Panc1 (cell line): Measurements from ENCODE around the gene KYNU. TPM values are rescaled to one million over a fixed set of nuclear protein-coding genes. Genes with fewer than 3 reads are reported as not detected.
A peak's percentile ranks its signal among the peaks of the same experiment; 100 is the strongest.

Experiments
- ATAC-seq: fragments of 200-7000 bp; cut with Tn5 transposase; 2 replicates; pipeline ENCODE4 v1.9.1; 2020; ENCODE audit warnings: mild to moderate bottlenecking, moderate library complexity
- Bru-seq: library from RNA; stranded (reverse); fragments of 400-500 nt; gene quantifications from one replicate; lab custom pipeline; 2021; lab: Mats Ljungman, UMichigan
- BruChase-seq, 2 experiments: library from RNA; stranded (reverse); fragments of 400-500 nt; gene quantifications; one replicate each; lab custom pipeline; 2021; lab: Mats Ljungman, UMichigan
- BruUV-seq: library from RNA; stranded (reverse); fragments of 400-500 nt; replicated peaks from 2 replicates; lab custom pipeline; 2021; lab: Mats Ljungman, UMichigan
- CTCF ChIA-PET: fragments of 300-600 bp; sonication (Branson Sonifier 250); formaldehyde crosslinking; loops from one replicate; lab custom pipeline; 2022; ENCODE audit warnings: antibody characterized with exemption; lab: Charles Lee
- POLR2A ChIA-PET: fragments of 300-600 bp; sonication (Branson Sonifier 250); formaldehyde crosslinking; loops from one replicate; lab custom pipeline; 2022; ENCODE audit warnings: antibody characterized with exemption; lab: Charles Lee
- DNase-seq: peaks from one replicate; pipeline ENCODE4 v3.0.0-alpha.2; 2010; ENCODE audit warnings: low read depth, low spot score
- H3K27ac ChIP-seq: 2 replicates; pipeline ENCODE4 v1.5.1; 2011; ENCODE audit warnings: mild to moderate bottlenecking, low read length, inconsistent platforms
- H3K27me3 ChIP-seq: fragments of 200-500 bp; sonication (Bioruptor generic); 2 replicates; pipeline ENCODE4 v1.6.0; 2014; ENCODE audit warnings: low read length, inconsistent platforms; ENCODE audit not compliant: control insufficient read depth, insufficient read depth
- H3K36me3 ChIP-seq: fragments of 200-500 bp; sonication (Bioruptor generic); 2 replicates; pipeline ENCODE4 v1.5.1; 2014; ENCODE audit warnings: inconsistent platforms, mild to moderate bottlenecking, low read length, moderate library complexity; ENCODE audit not compliant: control insufficient read depth, insufficient read depth
- H3K4me1 ChIP-seq: 2 replicates; pipeline ENCODE4 v1.5.1; 2011; ENCODE audit warnings: inconsistent platforms, mild to moderate bottlenecking, low read length, moderate library complexity; ENCODE audit not compliant: control insufficient read depth, insufficient read depth
- H3K4me3 ChIP-seq, 2 experiments: 2 replicates each; pipeline ENCODE4 v1.5.1; 2011 to 2012; ENCODE audit warnings: low read depth in 2 of 2, low read length in 2 of 2, mild to moderate bottlenecking in 2 of 2, inconsistent platforms in 1 of 2, moderate library complexity in 1 of 2
- H3K9me3 ChIP-seq: fragments of 200-500 bp; sonication (Bioruptor generic); 2 replicates; pipeline ENCODE4 v1.5.1; 2014; ENCODE audit warnings: low read depth, mild to moderate bottlenecking, inconsistent platforms, low read length, moderate library complexity; ENCODE audit not compliant: control insufficient read depth, insufficient read depth
- POLR2AphosphoS5 ChIP-seq: IDR thresholded peaks from 2 replicates; pipeline ENCODE4 v1.6.1; 2012; ENCODE audit warnings: mild to moderate bottlenecking, low read depth, low read length, moderate library complexity
- SIN3A ChIP-seq: IDR thresholded peaks from 2 replicates; pipeline ENCODE4 v1.6.1; 2012; ENCODE audit warnings: low read depth, mild to moderate bottlenecking, low read length, moderate library complexity, borderline replicate concordance; ENCODE audit not compliant: insufficient read depth
- TCF7L2 ChIP-seq: IDR thresholded peaks from 2 replicates; pipeline ENCODE4 v1.6.1; 2011; ENCODE audit warnings: mild to moderate bottlenecking, low read depth, low read length, inconsistent platforms
- in situ Hi-C: cut with HindIII; loops from 2 replicates; pipeline ENCODE4 v1.10.0; 2016; ENCODE audit warnings: low sequenced_read_pairs, low pct_unique_long_range_greater_than_20kb
- intact Hi-C: fragments of 100-400 bp; cut with micrococcal nuclease; formaldehyde crosslinking; loops from one replicate; pipeline ENCODE4 v1.10.0; 2022; ENCODE audit not compliant: unreplicated experiment
- long read RNA-seq: library from polyadenylated mRNA; unstranded; transcript quantifications from one replicate; pipeline ENCODE4 v2.0.0, GENCODE V29; 2021; ENCODE audit not compliant: unreplicated experiment
- polyA plus RNA-seq: library from polyadenylated mRNA; unstranded; fragments of >200 nt; gene quantifications from one replicate; pipeline ENCODE4 v1.2.1, GENCODE V29; 2012; ENCODE audit warnings: missing spikeins; ENCODE audit not compliant: insufficient read length
- total RNA-seq: library from RNA; stranded (reverse); gene quantifications from one replicate; pipeline ENCODE4 v1.2.1, GENCODE V29; 2021; ENCODE audit not compliant: unreplicated experiment
- TF ChIP-seq, protein P1 (sequence below), 2 experiments: IDR thresholded peaks; 2 replicates each; pipeline ENCODE4 v1.6.1; 2011 to 2012; ENCODE audit warnings: low read depth in 2 of 2, control low read depth in 1 of 2, low read length in 1 of 2, mild to moderate bottlenecking in 1 of 2, moderate library complexity in 1 of 2; ENCODE audit not compliant: insufficient read depth in 1 of 2
- TF ChIP-seq, protein P2 (sequence below): fragments of 450-650 bp; IDR thresholded peaks from 2 replicates; pipeline ENCODE4 v1.5.1; 2017; ENCODE audit warnings: mild to moderate bottlenecking

Gene KYNU
- total RNA-seq (not detected), Bru-seq, nascent RNA (percentile 20 among the genes with signal in this experiment), BruChase-seq, experiment 1, labeled RNA remaining after a 2-hour chase (percentile 23 among the genes with signal in this experiment), BruChase-seq, experiment 2, labeled RNA remaining after a 6-hour chase (percentile 22 among the genes with signal in this experiment)
- polyA plus RNA-seq, result 0.02 TPM
- long read RNA-seq, result 0 reads

DNA sequence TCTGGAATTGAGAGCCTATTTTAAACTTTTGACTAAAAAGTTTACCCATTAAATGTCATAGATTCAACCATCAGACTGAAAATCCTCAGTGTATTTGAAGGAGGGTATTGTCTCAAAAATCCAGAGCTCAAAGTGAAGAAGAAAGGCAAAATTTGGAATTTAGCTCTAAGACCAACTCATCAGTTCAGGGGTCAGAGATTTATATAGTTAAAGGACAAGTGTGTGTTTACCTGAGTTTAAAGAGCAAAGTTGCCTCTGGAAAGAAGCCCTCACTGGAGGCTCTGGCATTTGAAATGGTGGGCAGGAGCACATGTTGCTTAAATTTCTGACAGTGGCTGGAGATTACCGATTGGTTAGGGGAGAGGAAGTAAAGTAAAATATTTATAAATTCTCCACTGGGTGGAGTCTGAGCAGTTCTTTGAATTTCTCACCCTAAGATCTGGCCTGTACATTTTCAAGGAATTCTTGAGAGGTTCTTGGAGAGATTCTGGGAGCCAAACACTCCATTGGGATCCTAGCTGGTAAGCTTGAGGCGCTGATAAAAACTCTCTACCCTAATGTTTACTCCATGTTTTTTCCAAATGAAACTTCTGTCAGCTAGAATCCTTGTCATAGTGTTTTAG lies at the start of gene KYNU:
KYNU (plus strand) TSS at position 449 of the 623 bp plus-strand sequence. CDS start 7,704 bp downstream, outside the sequence.
- Histone ChIP-seq H3K27me3 (no peaks in the 10 kb centered on the region), H3K4me1 (no peaks in the 10 kb centered on the region), H3K4me3 (no peak within 1 kb of the TSS), H3K27ac (no peak within 1 kb of the TSS), H3K36me3 (no peaks in the 10 kb centered on the region), H3K9me3 (no peaks in the 10 kb centered on the region)
- DNase-seq (no peak), ATAC-seq (no peak)
- CTCF ChIA-PET, result no interaction called here
- no TSS peak for BruUV-seq
- POLR2A ChIA-PET, result no interaction called here
- intact Hi-C loops, result no loop called here
- TF ChIP-seq, protein P1, sequence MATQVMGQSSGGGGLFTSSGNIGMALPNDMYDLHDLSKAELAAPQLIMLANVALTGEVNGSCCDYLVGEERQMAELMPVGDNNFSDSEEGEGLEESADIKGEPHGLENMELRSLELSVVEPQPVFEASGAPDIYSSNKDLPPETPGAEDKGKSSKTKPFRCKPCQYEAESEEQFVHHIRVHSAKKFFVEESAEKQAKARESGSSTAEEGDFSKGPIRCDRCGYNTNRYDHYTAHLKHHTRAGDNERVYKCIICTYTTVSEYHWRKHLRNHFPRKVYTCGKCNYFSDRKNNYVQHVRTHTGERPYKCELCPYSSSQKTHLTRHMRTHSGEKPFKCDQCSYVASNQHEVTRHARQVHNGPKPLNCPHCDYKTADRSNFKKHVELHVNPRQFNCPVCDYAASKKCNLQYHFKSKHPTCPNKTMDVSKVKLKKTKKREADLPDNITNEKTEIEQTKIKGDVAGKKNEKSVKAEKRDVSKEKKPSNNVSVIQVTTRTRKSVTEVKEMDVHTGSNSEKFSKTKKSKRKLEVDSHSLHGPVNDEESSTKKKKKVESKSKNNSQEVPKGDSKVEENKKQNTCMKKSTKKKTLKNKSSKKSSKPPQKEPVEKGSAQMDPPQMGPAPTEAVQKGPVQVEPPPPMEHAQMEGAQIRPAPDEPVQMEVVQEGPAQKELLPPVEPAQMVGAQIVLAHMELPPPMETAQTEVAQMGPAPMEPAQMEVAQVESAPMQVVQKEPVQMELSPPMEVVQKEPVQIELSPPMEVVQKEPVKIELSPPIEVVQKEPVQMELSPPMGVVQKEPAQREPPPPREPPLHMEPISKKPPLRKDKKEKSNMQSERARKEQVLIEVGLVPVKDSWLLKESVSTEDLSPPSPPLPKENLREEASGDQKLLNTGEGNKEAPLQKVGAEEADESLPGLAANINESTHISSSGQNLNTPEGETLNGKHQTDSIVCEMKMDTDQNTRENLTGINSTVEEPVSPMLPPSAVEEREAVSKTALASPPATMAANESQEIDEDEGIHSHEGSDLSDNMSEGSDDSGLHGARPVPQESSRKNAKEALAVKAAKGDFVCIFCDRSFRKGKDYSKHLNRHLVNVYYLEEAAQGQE (IDR thresholded peaks at IDR 0.05; ENCODE audit: insufficient read depth in 1 of 2, low read depth in 2 of 2, low read length in 1 of 2), result no peak
- TF ChIP-seq TCF7L2 (no peak), POLR2AphosphoS5 (no peak), SIN3A (no peak)
- TF ChIP-seq, protein P2, sequence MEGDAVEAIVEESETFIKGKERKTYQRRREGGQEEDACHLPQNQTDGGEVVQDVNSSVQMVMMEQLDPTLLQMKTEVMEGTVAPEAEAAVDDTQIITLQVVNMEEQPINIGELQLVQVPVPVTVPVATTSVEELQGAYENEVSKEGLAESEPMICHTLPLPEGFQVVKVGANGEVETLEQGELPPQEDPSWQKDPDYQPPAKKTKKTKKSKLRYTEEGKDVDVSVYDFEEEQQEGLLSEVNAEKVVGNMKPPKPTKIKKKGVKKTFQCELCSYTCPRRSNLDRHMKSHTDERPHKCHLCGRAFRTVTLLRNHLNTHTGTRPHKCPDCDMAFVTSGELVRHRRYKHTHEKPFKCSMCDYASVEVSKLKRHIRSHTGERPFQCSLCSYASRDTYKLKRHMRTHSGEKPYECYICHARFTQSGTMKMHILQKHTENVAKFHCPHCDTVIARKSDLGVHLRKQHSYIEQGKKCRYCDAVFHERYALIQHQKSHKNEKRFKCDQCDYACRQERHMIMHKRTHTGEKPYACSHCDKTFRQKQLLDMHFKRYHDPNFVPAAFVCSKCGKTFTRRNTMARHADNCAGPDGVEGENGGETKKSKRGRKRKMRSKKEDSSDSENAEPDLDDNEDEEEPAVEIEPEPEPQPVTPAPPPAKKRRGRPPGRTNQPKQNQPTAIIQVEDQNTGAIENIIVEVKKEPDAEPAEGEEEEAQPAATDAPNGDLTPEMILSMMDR, result no peak
- in situ Hi-C loops, result no loop called here

DNA sequence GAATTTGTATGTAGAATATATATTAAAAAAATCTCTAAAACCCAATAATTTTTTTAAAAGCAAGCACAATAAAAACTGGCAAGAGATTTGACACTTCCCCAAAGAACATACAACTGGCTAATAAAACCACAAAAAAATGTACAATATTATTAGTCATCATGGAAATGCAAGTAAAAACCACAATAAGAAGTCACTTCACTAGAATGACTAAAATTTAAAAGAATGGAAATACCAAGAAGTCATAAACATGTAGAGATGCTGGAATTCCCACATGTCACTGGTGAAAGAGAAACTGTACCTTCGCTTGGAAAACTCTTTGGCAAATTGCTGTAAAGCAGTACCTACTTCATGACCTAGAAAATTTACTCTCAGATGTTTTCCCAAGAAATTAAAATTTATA lies 43.4 kb upstream of the KYNU start:
- no peak for ATAC-seq
- no peaks in the 10 kb centered on the region for H3K9me3 ChIP-seq
- H3K4me3 ChIP-seq, result no peak overlapping the region
- H3K36me3 ChIP-seq, result no peaks in the 10 kb centered on the region
- H3K4me1 ChIP-seq, result no peaks in the 10 kb centered on the region
- ChIA-PET CTCF (no interaction called here), POLR2A (no interaction called here)
- no peak for TF ChIP-seq TCF7L2
- no peak for TF ChIP-seq SIN3A
- TF ChIP-seq, protein P1 (IDR thresholded peaks at IDR 0.05; ENCODE audit: insufficient read depth in 1 of 2, low read depth in 2 of 2, low read length in 1 of 2), result no peak
- H3K27ac ChIP-seq, result no peak overlapping the region
- H3K27me3 ChIP-seq, result no peaks in the 10 kb centered on the region
- no peak for DNase-seq
- BruUV-seq, result no TSS peak
- in situ Hi-C loops (no loop called here), intact Hi-C loops (no loop called here)
